K562 (cell line): ENCODE measurements around the gene ING2.

Source experiments
- ATF7 ChIP-seq: fragments of 450-650 bp; IDR thresholded peaks from 2 replicates; pipeline ENCODE4 v1.7.1; 2014; ENCODE audit warnings: mild to moderate bottlenecking, moderate library complexity
- CTCF ChIP-seq, 3 experiments: IDR thresholded peaks in 2 of 3; conservative IDR thresholded peaks in 1 of 3; 2 replicates each; pipeline ENCODE4 v1.5.1; 2011 to 2012; ENCODE audit warnings: low read length in 3 of 3, mild to moderate bottlenecking in 3 of 3, control low read depth in 2 of 3, improper control_type of control experiment in 1 of 3, inconsistent platforms in 1 of 3, low read depth in 1 of 3, mixed read lengths in 1 of 3, moderate library complexity in 1 of 3; ENCODE audit not compliant: insufficient read depth in 2 of 3
- ZEB2 ChIP-seq: fragments of 450-650 bp; IDR thresholded peaks from 2 replicates; pipeline ENCODE4 v1.6.1; 2016
- ZNF174 ChIP-seq: fragments of 250-450 bp; sonication (Bioruptor Pico); IDR thresholded peaks from 2 replicates; pipeline ENCODE4 v1.4.0; 2020; ENCODE audit warnings: mild to moderate bottlenecking
- ZNF224 ChIP-seq: sonication (generic); formaldehyde crosslinking; IDR thresholded peaks from 2 replicates; pipeline ENCODE4 v1.8.0; 2022; ENCODE audit warnings: mild to moderate bottlenecking, missing genetic modification reagents
- ZNF609 ChIP-seq: sonication (generic); formaldehyde crosslinking; IDR thresholded peaks from 2 replicates; pipeline ENCODE4 v1.8.1; 2023; ENCODE audit warnings: missing genetic modification reagents, mild to moderate bottlenecking, borderline replicate concordance

- TF ChIP-seq CTCF (IDR thresholded peaks at IDR 0.05 in 2 of 3, conservative IDR thresholded peaks at IDR 0.05 in 1 of 3; ENCODE audit: insufficient read depth in 2 of 3, low read depth in 1 of 3, low read length in 3 of 3) (no peak), ATF7 (no peak), ZNF174 (CRISPR knock-in tag) (no peak), ZNF609 (CRISPR knock-in tag) (no peak), ZNF224 (CRISPR knock-in tag) (no peak), ZEB2 (no peak)
Measured at GRCh38 chr4:183515411-183515810, 10.6 kb downstream of the ING2 start.
